ENCODE results near the gene DNAH10.
"Not testable (repeated sequence)": the region's sequence is repeated elsewhere in the genome, so short reads cannot be mapped to it uniquely, and the experiment has no call there.

The DNAH10 gene

GRCh38 chr12:123910761-123911193, 148.7 kb downstream of the DNAH10 start:
- no peak for DNase-seq

GRCh38 chr12:123911672-123912409, 149.7 kb downstream of the DNAH10 start:
- DNase-seq = not testable (repeated sequence)

- no peak for DNase-seq
Measured at GRCh38 chr12:123912415-123913380, 150.6 kb downstream of the DNAH10 start.

GRCh38 chr12:123914726-123915333, 152.7 kb downstream of the DNAH10 start:
- no peak for DNase-seq

GRCh38 chr12:123916729-123917128, 154.6 kb downstream of the DNAH10 start:
- DNase-seq = no peak

GRCh38 chr12:123917337-123917850, 155.3 kb downstream of the DNAH10 start:
- no peak for DNase-seq

- no peak for DNase-seq
Measured at GRCh38 chr12:123919980-123920360, 157.9 kb downstream of the DNAH10 start.

- DNase-seq = no peak
Measured at GRCh38 chr12:123923038-123923437, 160.9 kb downstream of the DNAH10 start.

- DNase-seq = no peak
Measured at GRCh38 chr12:123923927-123924326, 161.8 kb downstream of the DNAH10 start.

GRCh38 chr12:123924539-123924938, 162.4 kb downstream of the DNAH10 start:
- DNase-seq = no peak

GRCh38 chr12:123928274-123928865, 166.3 kb downstream of the DNAH10 start:
- no peak for DNase-seq

- DNase-seq = no peak
Measured at GRCh38 chr12:123928897-123929296, 166.8 kb downstream of the DNAH10 start.

- no peak for DNase-seq
Measured at GRCh38 chr12:123929946-123930583, 168.0 kb downstream of the DNAH10 start.

GRCh38 chr12:123931686-123932321, 169.7 kb downstream of the DNAH10 start:
- DNase-seq = no peak

- DNase-seq = no peak
Measured at GRCh38 chr12:123933214-123933613, 171.1 kb downstream of the DNAH10 start.

- no peak for DNase-seq
Measured at GRCh38 chr12:123934016-123934620, 172.0 kb downstream of the DNAH10 start.

GRCh38 chr12:123934829-123935228, 172.7 kb downstream of the DNAH10 start:
- DNase-seq = no peak

- DNase-seq = no peak
Measured at GRCh38 chr12:123935956-123936355, 173.9 kb downstream of the DNAH10 start.

- DNase-seq = no peak
Measured at GRCh38 chr12:123936471-123936870, 174.4 kb downstream of the DNAH10 start.

GRCh38 chr12:123936956-123937706, 175.0 kb downstream of the DNAH10 start:
- no peak for DNase-seq
